CD4-positive, alpha-beta T cell treated with Interleukin-10 for 1 hour (primary cell): Measurements from ENCODE around the gene CIT.
"Not testable (repeated sequence)": the region's sequence is repeated elsewhere in the genome, so short reads cannot be mapped to it uniquely, and the experiment has no call there.

Source experiments
- DNase-seq: peaks from one replicate; pipeline ENCODE4 v3.0.0-alpha.2; 2020

CIT gene

DNA sequence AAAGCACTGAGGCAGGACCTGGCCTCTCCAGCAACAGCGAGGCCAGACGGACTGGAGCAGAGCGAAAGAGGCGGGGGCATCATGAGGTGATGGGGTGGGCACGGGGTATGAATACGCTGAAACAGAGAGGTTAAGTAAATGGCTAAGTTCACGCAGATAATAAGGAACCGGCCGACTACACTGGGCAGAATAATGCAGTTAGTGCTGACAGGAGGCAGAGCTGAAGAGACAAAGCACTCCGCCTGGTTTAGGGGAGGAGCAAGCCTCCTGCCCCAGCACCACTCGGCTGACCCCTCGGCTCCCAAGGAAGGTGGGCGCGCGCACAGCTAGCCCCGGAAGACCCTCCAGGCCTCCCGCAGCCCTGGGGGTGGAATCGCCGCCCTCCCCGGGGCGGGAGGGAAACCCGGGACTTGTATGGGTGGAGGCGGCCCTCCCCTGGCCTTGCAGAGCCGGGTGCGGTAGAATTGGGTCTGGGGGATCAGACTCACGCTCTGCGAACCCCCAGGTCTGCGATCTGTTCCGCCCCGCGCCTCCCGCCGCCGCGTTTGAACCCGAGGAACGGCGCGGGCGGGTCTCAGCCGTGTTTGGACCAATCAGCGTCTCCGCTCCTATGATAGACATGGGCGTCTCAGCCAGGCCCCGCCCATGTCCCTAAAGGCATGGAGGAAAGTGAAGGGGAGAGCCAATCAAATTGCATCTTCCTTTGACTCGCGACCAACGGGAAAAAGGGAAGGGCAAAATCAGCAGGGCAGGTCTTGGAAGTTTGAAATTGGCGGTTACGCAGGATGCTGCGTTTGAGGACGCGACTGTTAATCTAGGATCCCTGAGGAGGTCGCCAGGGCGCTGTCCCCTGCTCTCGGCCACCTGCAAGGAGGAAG is at the start of gene CIT:
TSS of gene CIT (minus strand) at position 560 of the 878 bp plus-strand sequence. CDS start 1,152 bp downstream, outside the sequence.
- peak; percentile 91 for DNase-seq

- DNase-seq, result no peak
Measured at GRCh38 chr12:119925269-119925668, 48.1 kb upstream of the CIT start.

GRCh38 chr12:119920064-119920463 is 42.9 kb upstream of the CIT start:
- no peak for DNase-seq

GRCh38 chr12:119915894-119916510 is 38.9 kb upstream of the CIT start:
- no peak for DNase-seq

GRCh38 chr12:119914666-119915065 is 37.5 kb upstream of the CIT start:
- no peak for DNase-seq

DNA sequence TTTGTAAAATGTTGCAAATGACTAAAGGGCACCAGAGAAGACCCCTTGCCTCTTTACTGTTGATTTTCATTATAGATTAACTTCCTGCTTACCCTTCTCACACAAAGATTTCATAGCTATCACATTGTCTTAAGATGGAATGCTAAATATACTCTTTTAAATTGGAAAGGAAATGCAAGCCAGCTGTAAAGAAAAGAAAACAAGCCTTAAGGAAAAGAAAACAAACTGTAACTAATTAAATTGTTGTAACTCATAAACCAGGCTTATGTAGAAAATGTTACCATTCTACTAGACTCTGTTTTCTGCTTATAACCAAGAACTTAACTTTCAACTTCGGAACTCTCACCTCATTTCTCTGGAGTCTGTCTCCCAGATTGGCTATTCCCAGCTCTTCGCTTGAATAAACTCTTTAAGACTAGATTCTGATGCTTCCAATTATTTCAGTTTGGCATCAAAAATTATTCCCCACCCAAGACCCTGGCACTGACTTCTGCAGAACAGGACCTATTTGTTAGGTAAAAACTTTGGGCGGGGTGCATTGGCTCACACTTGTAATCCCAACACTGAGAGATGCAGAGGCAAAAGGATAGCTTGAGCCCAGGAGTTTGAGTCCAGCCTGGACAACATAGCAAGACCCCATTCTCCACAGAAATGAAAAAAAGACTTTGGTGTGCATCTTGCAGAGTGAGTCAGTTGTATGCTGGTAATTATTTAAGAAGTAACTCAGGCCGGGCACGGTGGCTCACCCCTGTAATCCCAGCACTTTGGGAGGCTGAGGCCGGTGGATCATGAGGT is 36.6 kb upstream of the CIT start:
- no peak for DNase-seq

- DNase-seq, result no peak
Measured at GRCh38 chr12:119911182-119911581, 34.1 kb upstream of the CIT start.

DNA sequence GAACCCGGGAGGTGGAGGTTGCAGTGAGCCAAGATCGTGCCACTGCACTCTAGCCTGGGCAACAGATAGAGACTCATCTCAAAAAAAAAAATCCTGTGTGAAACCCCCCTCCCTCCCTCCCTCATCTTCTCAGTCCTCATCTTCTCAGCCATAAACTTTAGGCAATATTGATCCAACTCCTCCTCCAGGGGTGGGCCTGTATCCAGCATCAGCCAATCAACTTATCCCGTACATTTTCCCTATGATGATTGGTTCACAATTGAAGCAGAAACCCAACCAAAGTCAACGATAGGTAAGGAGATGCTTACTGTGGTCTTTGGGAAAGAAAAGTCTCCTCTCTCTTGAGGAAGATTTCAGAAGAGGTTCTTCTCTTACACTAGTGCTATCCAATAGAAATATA is 33.5 kb upstream of the CIT start:
- DNase-seq, result no peak

- peak; percentile 78 for DNase-seq
Measured at GRCh38 chr12:119902084-119902509, 25.0 kb upstream of the CIT start.

DNA sequence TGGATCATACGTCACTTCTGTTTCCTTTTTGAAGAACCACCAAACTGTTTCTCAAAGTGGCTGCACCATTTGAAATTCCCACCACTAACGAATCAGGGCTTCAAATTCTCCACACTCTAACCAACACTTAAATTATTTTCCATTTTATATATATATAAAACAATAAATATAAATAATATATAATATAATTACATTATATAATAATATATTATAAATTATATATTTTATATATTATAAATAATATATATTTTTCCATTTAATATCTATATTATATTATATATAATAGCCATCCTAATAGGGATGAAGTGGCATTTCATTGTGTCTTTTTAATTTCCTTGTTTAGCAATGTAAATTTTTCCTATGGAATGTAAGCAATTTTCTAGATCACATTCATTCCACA is 24.6 kb upstream of the CIT start:
- no peak for DNase-seq

DNA sequence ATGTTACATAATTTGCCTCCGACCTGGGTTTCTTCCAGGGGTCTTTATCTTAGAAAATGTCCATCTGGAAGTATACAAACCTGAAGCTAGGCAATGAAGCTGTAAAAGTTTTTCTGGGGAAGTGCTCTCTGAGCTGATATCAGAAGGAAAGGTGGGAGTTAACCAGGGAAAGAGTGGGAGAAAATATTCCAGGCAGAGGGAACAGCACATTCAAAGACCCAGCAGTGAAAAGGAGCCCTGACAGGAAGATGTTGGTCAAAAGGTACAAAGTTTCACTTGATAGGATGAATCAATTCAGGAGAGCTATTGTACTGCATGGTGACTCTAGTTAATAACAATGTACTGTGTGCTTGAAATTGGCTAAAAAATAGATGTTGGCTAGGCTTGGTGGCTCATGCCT is 17.8 kb upstream of the CIT start:
- DNase-seq, result no peak

DNA sequence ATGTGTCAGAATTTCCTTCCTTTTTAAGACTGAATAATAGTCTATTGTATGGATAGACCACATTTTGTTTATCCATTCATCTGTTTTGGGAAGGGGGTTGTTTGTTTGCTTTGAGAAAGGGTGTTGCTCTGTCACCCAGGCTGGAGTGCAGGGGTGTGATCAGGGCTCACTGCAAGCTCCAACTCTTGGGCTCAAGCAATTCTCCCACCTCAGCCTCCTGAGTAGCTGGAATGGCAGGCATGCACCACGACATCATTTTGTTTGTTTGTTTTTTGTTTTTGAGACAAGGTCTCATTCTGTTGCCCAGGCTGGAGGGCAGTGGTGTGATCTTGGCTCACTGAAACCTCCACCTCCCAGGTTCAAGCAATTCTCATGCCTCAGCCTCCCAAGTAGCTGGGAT is 15.5 kb upstream of the CIT start:
- DNase-seq, result not testable (repeated sequence)

GRCh38 chr12:119885549-119885948 is 8.4 kb upstream of the CIT start:
- no peak for DNase-seq

- not testable (repeated sequence) for DNase-seq
Measured at GRCh38 chr12:119883791-119884190, 6.7 kb upstream of the CIT start.

GRCh38 chr12:119883237-119883636 is 6.1 kb upstream of the CIT start:
- no peak for DNase-seq

DNA sequence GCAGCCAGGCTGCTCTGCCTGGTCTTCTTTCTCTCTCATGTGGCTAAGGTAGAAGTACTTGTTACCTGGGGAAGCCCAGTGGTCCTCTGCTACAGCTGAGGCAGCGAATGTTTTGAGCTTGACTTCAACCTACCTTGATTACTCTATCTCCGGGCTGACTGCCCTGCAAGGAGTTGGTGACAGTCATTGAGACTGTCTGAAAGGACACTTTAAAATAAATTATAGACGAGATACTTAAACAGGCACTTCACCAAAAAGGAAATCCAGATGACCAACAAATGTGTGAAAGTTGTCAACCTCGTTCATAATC is 474 bp upstream of the CIT start:
- no peak for DNase-seq

GRCh38 chr12:119870457-119870856 is 6.7 kb downstream of the CIT start:
- no peak for DNase-seq

DNA sequence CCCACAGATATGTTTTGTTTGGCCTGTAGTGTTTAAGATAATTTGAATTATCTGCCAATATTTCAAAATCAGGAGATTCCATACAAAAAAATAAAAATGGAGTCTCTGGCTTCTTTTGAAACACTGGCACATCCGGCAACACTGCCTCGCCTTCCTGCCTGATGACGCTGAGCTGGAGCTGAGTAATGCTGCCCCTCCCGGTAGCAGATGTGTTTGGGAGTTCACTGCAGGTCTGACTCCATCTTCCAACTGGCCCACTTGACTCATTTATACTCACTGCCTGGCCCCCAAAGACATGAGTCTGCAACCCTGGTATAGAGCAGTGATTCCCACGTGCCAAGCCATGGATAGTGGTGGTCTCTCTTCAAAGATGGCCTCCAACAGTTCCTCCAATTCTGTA is 7.4 kb downstream of the CIT start:
- DNase-seq, result no peak

GRCh38 chr12:119868992-119869391 is 8.1 kb downstream of the CIT start:
- DNase-seq, result no peak

DNA sequence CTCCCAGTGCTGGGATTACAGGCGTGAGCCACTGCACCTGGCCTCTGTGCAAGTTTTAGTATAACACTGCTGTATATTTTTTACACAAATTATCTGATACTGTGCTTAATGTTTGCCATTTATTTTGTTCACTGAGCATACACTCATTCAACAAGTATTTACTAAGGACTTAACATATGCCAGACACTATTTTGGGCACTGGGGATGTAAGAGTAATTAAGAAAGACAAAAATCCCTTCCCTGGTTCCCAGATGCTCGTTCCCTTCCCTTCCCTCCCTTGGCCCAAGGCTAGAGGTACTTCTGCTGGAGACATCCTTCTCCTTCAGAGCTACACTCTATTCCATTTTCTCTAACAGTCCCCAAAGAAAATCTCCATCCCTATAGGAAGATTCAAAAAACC is 12.5 kb downstream of the CIT start:
- no peak for DNase-seq

DNA sequence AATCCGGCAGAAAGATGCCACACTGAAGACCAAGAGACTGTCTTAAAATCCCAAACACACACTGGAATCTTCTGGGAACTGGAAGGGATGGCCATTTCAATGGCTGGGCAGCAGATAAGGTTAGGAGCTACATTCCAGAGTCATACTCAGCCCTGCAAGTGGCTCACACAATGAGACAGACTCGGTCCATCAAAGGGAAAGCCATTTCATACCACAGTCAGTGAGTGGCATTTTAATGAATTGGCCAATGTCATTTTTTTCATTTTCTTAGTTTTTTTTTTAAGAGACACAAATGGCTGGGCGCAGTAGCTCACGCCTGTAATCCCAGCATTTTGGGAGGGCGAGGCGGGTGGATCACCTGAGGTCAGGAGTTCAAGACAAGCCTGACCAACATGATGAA is 17.9 kb downstream of the CIT start:
- no peak for DNase-seq

- DNase-seq, result no peak
Measured at GRCh38 chr12:119857041-119857591, 20.0 kb downstream of the CIT start.

DNA sequence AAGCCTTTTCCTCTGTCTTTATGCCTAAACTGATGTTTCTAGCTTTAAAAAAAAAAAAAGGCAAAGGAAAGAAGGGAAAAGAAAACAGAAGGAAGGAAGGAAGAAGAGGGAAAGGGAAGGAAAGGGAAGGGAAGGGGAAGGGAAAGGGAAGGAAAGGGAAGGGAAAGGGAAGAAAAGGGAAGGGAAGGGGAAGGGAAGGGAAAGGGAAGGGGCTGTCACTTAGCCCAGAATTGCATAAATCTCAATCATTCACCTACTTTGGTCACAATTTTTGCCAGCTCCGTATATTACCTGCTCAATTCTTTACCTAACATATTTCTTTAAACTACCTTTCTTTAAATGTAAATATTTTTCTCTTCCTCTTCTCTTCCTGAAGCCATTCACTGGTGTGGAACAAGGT is 26.8 kb downstream of the CIT start:
- no peak for DNase-seq

GRCh38 chr12:119843100-119843499 is 34.0 kb downstream of the CIT start:
- no peak for DNase-seq
